Trophoblast cell (in vitro differentiated cells and primary cell): Measurements from ENCODE around the gene ARHGAP26.

Experiments used
- DNase-seq, 2 donors: peaks; one replicate each; pipeline ENCODE4 v3.0.0-alpha.2; 2016
- H2AFZ ChIP-seq: 2 replicates; pipeline ENCODE4 v1.6.1; 2013; ENCODE audit warnings: low read length, moderate library complexity, mild to moderate bottlenecking; ENCODE audit not compliant: insufficient read depth, poor library complexity
- H2AK5ac ChIP-seq: 2 replicates; pipeline ENCODE4 v1.6.1; 2013; ENCODE audit warnings: mild to moderate bottlenecking, low read length
- H2BK120ac ChIP-seq: 2 replicates; pipeline ENCODE4 v1.6.1; 2013; ENCODE audit warnings: low read length, mild to moderate bottlenecking, moderate library complexity; ENCODE audit not compliant: insufficient read depth, poor library complexity
- H2BK12ac ChIP-seq: 2 replicates; pipeline ENCODE4 v1.6.1; 2013; ENCODE audit warnings: mild to moderate bottlenecking, low read length, moderate library complexity
- H2BK5ac ChIP-seq: 2 replicates; pipeline ENCODE4 v1.6.1; 2013; ENCODE audit warnings: low read length, low read depth, moderate library complexity, mild to moderate bottlenecking; ENCODE audit not compliant: poor library complexity
- H3K14ac ChIP-seq: 2 replicates; pipeline ENCODE4 v1.6.1; 2013; ENCODE audit warnings: mild to moderate bottlenecking, low read length
- H3K18ac ChIP-seq: 2 replicates; pipeline ENCODE4 v1.6.1; 2013; ENCODE audit warnings: mild to moderate bottlenecking, low read length
- H3K23ac ChIP-seq: 2 replicates; pipeline ENCODE4 v1.6.1; 2013; ENCODE audit warnings: low read length
- H3K27ac ChIP-seq: 2 replicates; pipeline ENCODE4 v1.5.1; 2013; ENCODE audit warnings: low read depth, mild to moderate bottlenecking, inconsistent platforms, low read length, moderate library complexity
- H3K27me3 ChIP-seq: 2 replicates; pipeline ENCODE4 v1.6.1; 2013; ENCODE audit warnings: inconsistent platforms, mild to moderate bottlenecking, low read length, moderate library complexity; ENCODE audit not compliant: insufficient read depth
- H3K36me3 ChIP-seq, 2 experiments: 1 replicate in 1 of 2; 2 replicates in 1 of 2; pipeline ENCODE4 v1.6.1; 2013; ENCODE audit warnings: low read length in 2 of 2, mild to moderate bottlenecking in 2 of 2, moderate library complexity in 1 of 2; ENCODE audit not compliant: insufficient read depth in 2 of 2, control insufficient read depth in 1 of 2
- H3K4ac ChIP-seq: 2 replicates; pipeline ENCODE4 v1.6.1; 2013; ENCODE audit warnings: low read depth, mild to moderate bottlenecking, low read length, moderate library complexity
- H3K4me1 ChIP-seq, 2 experiments: 1 replicate in 1 of 2; 2 replicates in 1 of 2; pipeline ENCODE4 v1.6.1; 2013; ENCODE audit warnings: low read length in 2 of 2, mild to moderate bottlenecking in 2 of 2, moderate library complexity in 1 of 2; ENCODE audit not compliant: insufficient read depth in 2 of 2, control insufficient read depth in 1 of 2
- H3K4me2 ChIP-seq: 2 replicates; pipeline ENCODE4 v1.6.1; 2013; ENCODE audit warnings: inconsistent platforms, mild to moderate bottlenecking, low read length, moderate library complexity
- H3K4me3 ChIP-seq: 2 replicates; pipeline ENCODE4 v1.5.1; 2013; ENCODE audit warnings: mild to moderate bottlenecking, low read depth, low read length, inconsistent platforms
- H3K79me1 ChIP-seq: one replicate; pipeline ENCODE4 v1.6.1; 2013; ENCODE audit warnings: low read length
- H3K79me2 ChIP-seq: 2 replicates; pipeline ENCODE4 v1.6.1; 2013; ENCODE audit warnings: low read length, mild to moderate bottlenecking; ENCODE audit not compliant: control insufficient read depth, insufficient read depth, poor library complexity
- H3K9ac ChIP-seq: 2 replicates; pipeline ENCODE4 v1.6.1; 2013; ENCODE audit warnings: mild to moderate bottlenecking, low read length
- H3K9me3 ChIP-seq: 2 replicates; pipeline ENCODE4 v1.6.1; 2013; ENCODE audit warnings: low read depth, mild to moderate bottlenecking, control low read depth, inconsistent platforms, low read length; ENCODE audit not compliant: insufficient read depth
- H4K12ac ChIP-seq: 2 replicates; pipeline ENCODE4 v1.6.1; 2013; ENCODE audit warnings: low read depth, mild to moderate bottlenecking, low read length, moderate library complexity
- H4K8ac ChIP-seq: 2 replicates; pipeline ENCODE4 v1.6.1; 2013; ENCODE audit warnings: low read depth, mild to moderate bottlenecking, low read length, moderate library complexity
- H4K91ac ChIP-seq: one replicate; pipeline ENCODE4 v1.6.1; 2013; ENCODE audit warnings: low read depth, mild to moderate bottlenecking, low read length, moderate library complexity
- WGBS: extraction: QIAGEN DNeasy Blood & Tissue Kit; methylation state at CpG from one replicate; pipeline ENCODE4 v1.1.7; 2013; ENCODE audit warnings: missing lambda C conversion rate; ENCODE audit not compliant: insufficient read length, insufficient coverage; ENCODE audit errors: extremely low coverage; 5-methylcytosine and 5-hydroxymethylcytosine counted together

Gene ARHGAP26

DNA sequence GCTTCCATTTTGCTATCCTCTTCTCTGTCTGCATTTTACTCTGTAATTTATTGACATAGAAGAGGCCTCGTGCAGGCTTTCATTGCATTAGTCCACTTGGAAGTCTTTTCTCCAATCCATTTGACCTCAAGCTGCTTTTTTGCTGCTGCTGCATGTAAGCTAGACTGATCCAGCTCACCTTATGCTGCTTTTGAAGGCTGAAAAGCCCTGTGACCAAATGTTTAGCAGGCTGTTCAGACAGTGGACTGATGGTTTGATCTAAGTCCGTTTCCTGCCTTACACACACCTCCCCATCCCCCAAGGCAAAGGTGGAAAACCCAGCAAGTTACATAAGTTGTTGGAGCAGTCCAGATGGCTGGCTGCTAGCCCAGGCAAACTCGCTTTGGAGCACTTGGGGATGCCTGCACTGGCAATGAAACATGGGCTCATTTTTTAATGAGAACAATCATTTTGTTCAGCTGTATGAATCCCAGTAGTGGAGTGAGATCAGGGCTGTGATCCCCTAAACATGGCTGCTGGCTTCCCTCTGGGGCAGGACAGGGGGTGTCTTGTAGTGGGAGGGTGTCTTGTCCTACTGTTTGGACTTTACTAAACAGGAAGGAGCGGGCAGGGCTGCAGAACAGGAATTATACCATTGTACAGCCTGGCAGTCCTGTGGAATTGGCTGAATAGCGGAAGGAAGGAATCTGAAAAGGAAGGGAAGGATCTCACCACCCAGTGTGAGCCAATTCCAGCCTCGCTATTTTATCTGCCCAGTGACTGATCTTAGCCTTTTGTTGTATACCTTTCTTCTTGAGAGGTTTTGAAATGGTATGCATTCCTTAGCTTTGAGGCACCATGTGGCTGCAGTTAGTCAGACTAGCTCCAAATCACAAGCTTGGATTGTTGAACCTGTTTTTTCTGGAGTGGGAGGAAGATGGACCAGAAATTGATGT, 212.0 kb downstream of the ARHGAP26 start:
- Histone ChIP-seq H3K4me2 (no peak overlapping the region), H4K8ac (no peak overlapping the region), H2BK120ac (no peak overlapping the region), H3K27ac (no peak overlapping the region), H3K36me3 (no peaks in the 10 kb centered on the region), H3K4me3 (no peak overlapping the region), H2AFZ (no peak overlapping the region), H3K4ac (no peak overlapping the region), H3K79me2 (no peaks in the 10 kb centered on the region), H3K23ac (no peak overlapping the region), H3K9ac (no peak overlapping the region), H4K91ac (peak overlapping the region; percentile 24), H2AK5ac (no peak overlapping the region), H3K27me3 (no peaks in the 10 kb centered on the region), H2BK12ac (no peak overlapping the region), H3K4me1 (peaks cover 15 to 17% of the 10 kb centered on the region in 2 experiments), H2BK5ac (no peak overlapping the region), H4K12ac (no peak overlapping the region), H3K14ac (no peak overlapping the region), H3K79me1 (no peaks in the 10 kb centered on the region), H3K18ac (no peak overlapping the region), H3K9me3 (peaks cover 2% of the 10 kb centered on the region)
- WGBS: no CpG with 5 or more reads among the region's 6 CpGs
- DNase-seq: peak; percentile 65 to 90

- no peaks in the 10 kb centered on the region for H3K27me3 ChIP-seq
- no peak overlapping the region for H2BK120ac ChIP-seq
- no peak overlapping the region for H3K4me2 ChIP-seq
- no peak for DNase-seq
- WGBS: no CpG with 5 or more reads among the region's 4 CpGs
- no peaks in the 10 kb centered on the region for H3K36me3 ChIP-seq
- no peak overlapping the region for H2AFZ ChIP-seq
- no peak overlapping the region for H3K18ac ChIP-seq
- no peaks in the 10 kb centered on the region for H3K79me2 ChIP-seq
- no peak overlapping the region for H3K4me3 ChIP-seq
- no peak overlapping the region for H2BK12ac ChIP-seq
- no peak overlapping the region for H4K91ac ChIP-seq
- H4K8ac ChIP-seq: no peak overlapping the region
- H3K4me1 ChIP-seq: peaks cover 13 to 17% of the 10 kb centered on the region in 2 experiments
- no peak overlapping the region for H3K4ac ChIP-seq
- H3K9me3 ChIP-seq: peaks cover 2% of the 10 kb centered on the region
- H3K14ac ChIP-seq: no peak overlapping the region
- no peak overlapping the region for H3K9ac ChIP-seq
- H3K23ac ChIP-seq: no peak overlapping the region
- no peak overlapping the region for H4K12ac ChIP-seq
- H3K79me1 ChIP-seq: no peaks in the 10 kb centered on the region
- no peak overlapping the region for H3K27ac ChIP-seq
- no peak overlapping the region for H2BK5ac ChIP-seq
- no peak overlapping the region for H2AK5ac ChIP-seq
Observed at GRCh38 chr5:142982821-142983200, 212.6 kb downstream of the ARHGAP26 start.

GRCh38 chr5:142984011-142984410, 213.8 kb downstream of the ARHGAP26 start:
- H3K4me2 ChIP-seq: no peak overlapping the region
- no peak overlapping the region for H2AK5ac ChIP-seq
- H2BK12ac ChIP-seq: no peak overlapping the region
- H3K4ac ChIP-seq: no peak overlapping the region
- no peaks in the 10 kb centered on the region for H3K79me1 ChIP-seq
- H4K12ac ChIP-seq: no peak overlapping the region
- H3K27ac ChIP-seq: no peak overlapping the region
- peaks cover 2% of the 10 kb centered on the region for H3K9me3 ChIP-seq
- WGBS: no CpG with 5 or more reads among the region's 1 CpG
- H3K9ac ChIP-seq: no peak overlapping the region
- DNase-seq: no peak
- no peaks in the 10 kb centered on the region for H3K79me2 ChIP-seq
- H3K27me3 ChIP-seq: no peaks in the 10 kb centered on the region
- no peak overlapping the region for H3K4me3 ChIP-seq
- no peak overlapping the region for H3K14ac ChIP-seq
- no peak overlapping the region for H4K8ac ChIP-seq
- no peak overlapping the region for H2BK120ac ChIP-seq
- H3K36me3 ChIP-seq: no peaks in the 10 kb centered on the region
- H3K4me1 ChIP-seq: peaks cover 13 to 17% of the 10 kb centered on the region in 2 experiments
- H2AFZ ChIP-seq: no peak overlapping the region
- H4K91ac ChIP-seq: no peak overlapping the region
- no peak overlapping the region for H3K23ac ChIP-seq
- no peak overlapping the region for H2BK5ac ChIP-seq
- H3K18ac ChIP-seq: no peak overlapping the region

GRCh38 chr5:142984525-142984924, 214.3 kb downstream of the ARHGAP26 start:
- Histone ChIP-seq H2BK5ac (no peak overlapping the region), H3K23ac (no peak overlapping the region)

More at GRCh38 chr5:142984525-142984924, 214.3 kb downstream of the ARHGAP26 start:
- Histone ChIP-seq H3K4me3 (no peak overlapping the region), H3K27ac (no peak overlapping the region), H4K12ac (no peak overlapping the region), H3K79me1 (no peaks in the 10 kb centered on the region), H2BK120ac (no peak overlapping the region), H3K14ac (no peak overlapping the region), H2AK5ac (no peak overlapping the region), H3K27me3 (no peaks in the 10 kb centered on the region), H3K9me3 (peaks cover 2% of the 10 kb centered on the region), H2BK12ac (no peak overlapping the region), H4K91ac (no peak overlapping the region), H4K8ac (no peak overlapping the region), H3K9ac (no peak overlapping the region), H3K36me3 (no peaks in the 10 kb centered on the region), H3K4ac (no peak overlapping the region), H3K4me1 (peaks cover 13 to 17% of the 10 kb centered on the region in 2 experiments), H2AFZ (no peak overlapping the region), H3K18ac (no peak overlapping the region), H3K4me2 (no peak overlapping the region), H3K79me2 (no peaks in the 10 kb centered on the region)
- no CpG with 5 or more reads among the region's 2 CpGs for WGBS
- DNase-seq: no peak
